ENCODE measurements around the gene SVBP.

DNA sequence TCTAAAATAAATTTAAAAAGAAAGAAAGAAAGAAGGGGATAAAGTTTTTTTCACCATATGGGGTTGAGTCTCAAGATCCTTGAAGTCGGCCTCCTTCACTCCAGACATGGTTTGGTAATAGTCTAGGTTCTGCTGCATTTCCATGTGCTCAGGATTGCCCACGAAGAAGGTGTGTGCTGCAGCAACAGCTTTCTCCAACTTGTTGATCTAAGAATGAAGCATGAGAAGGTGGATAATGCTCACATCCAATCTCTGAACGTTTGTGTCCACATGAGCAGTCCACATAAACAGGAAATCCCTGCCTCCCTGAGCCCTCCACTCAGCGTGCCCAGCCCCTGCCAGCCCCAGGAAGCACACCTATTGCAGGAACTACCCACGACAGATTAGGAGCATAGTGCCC, 54.9 kb downstream of the SVBP start:
- TF ChIP-seq, protein P1, sequence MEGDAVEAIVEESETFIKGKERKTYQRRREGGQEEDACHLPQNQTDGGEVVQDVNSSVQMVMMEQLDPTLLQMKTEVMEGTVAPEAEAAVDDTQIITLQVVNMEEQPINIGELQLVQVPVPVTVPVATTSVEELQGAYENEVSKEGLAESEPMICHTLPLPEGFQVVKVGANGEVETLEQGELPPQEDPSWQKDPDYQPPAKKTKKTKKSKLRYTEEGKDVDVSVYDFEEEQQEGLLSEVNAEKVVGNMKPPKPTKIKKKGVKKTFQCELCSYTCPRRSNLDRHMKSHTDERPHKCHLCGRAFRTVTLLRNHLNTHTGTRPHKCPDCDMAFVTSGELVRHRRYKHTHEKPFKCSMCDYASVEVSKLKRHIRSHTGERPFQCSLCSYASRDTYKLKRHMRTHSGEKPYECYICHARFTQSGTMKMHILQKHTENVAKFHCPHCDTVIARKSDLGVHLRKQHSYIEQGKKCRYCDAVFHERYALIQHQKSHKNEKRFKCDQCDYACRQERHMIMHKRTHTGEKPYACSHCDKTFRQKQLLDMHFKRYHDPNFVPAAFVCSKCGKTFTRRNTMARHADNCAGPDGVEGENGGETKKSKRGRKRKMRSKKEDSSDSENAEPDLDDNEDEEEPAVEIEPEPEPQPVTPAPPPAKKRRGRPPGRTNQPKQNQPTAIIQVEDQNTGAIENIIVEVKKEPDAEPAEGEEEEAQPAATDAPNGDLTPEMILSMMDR (optimal IDR thresholded peaks at IDR 0.05 in 1 of 3, IDR thresholded peaks at IDR 0.05 in 1 of 3, conservative IDR thresholded peaks at IDR 0.05 in 1 of 3; ENCODE audit: extremely low read depth in 1 of 3, insufficient read depth in 2 of 3, low read length in 3 of 3): no peak
- TF ChIP-seq EZH2 (IDR thresholded peaks at IDR 0.05; ENCODE audit: low read length): no peak
